Peyer's patch (tissue), 4 donors: ENCODE results near the gene PANX2.

Experiments
- POLR2A ChIP-seq, 2 donors: fragments of 450-650 bp; IDR thresholded peaks; one replicate each; pipeline ENCODE4 v1.5.1; 2017; ENCODE audit warnings: antibody characterized with exemption in 2 of 2, mild to moderate bottlenecking in 2 of 2, moderate library complexity in 2 of 2
- TF ChIP-seq, protein P1 (sequence below), 6 experiments: fragments of 450-650 bp in 4 of 6; fragments of 200-600 bp in 2 of 6; sonication (generic) in 1 of 6; IDR thresholded peaks; one replicate each; pipeline ENCODE4 v1.5.1; 2017 to 2019; ENCODE audit warnings: antibody characterized with exemption in 6 of 6, mild to moderate bottlenecking in 3 of 6, moderate library complexity in 1 of 6

DNA sequence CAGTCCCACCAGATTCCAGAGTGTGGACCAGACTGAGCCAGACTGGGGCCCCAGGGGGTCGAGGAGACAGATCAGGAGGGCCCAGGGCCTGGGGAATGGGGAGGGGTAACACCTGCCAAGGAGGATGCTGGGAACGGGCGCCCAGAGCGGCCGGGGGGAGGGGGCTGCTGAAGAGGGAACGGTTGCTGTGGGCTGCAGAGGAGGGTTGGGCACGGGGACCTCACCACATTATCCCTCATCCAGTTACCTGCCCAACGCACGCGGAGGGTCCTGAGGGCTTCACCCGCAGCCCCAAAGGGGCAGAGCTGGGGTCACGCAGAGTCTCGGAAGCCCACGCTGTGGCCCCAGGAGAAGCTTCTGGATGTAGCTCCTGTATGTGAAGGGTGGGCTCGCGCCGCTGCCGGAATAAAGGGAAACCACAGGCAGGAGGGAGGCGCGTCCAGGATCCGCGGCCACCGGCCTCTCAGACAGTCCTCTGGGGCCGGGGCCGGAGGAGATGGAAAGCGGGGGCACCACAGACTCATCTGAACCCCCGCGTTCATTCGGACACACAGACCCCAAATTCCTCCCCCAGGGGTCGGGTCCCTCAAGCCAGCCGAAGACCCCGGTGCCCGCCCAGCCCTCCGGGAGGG lies 29.4 kb downstream of the PANX2 start:
- no peak for TF ChIP-seq POLR2A (IDR thresholded peaks at IDR 0.05)
- TF ChIP-seq, protein P1, sequence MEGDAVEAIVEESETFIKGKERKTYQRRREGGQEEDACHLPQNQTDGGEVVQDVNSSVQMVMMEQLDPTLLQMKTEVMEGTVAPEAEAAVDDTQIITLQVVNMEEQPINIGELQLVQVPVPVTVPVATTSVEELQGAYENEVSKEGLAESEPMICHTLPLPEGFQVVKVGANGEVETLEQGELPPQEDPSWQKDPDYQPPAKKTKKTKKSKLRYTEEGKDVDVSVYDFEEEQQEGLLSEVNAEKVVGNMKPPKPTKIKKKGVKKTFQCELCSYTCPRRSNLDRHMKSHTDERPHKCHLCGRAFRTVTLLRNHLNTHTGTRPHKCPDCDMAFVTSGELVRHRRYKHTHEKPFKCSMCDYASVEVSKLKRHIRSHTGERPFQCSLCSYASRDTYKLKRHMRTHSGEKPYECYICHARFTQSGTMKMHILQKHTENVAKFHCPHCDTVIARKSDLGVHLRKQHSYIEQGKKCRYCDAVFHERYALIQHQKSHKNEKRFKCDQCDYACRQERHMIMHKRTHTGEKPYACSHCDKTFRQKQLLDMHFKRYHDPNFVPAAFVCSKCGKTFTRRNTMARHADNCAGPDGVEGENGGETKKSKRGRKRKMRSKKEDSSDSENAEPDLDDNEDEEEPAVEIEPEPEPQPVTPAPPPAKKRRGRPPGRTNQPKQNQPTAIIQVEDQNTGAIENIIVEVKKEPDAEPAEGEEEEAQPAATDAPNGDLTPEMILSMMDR (IDR thresholded peaks at IDR 0.05), result no peak
